GM19395 (cell line): ENCODE results near the gene FBXO45.
"Not testable (repeated sequence)": the region's sequence is repeated elsewhere in the genome, so short reads cannot be mapped to it uniquely, and the experiment has no call there.

Experiments
- ATAC-seq: cut with Tn5 transposase; IDR thresholded peaks from one replicate; pipeline ENCODE4 v1.9.1; 2021; ENCODE audit warnings: mild to moderate bottlenecking, moderate library complexity; ENCODE audit not compliant: unreplicated experiment

FBXO45 gene

GRCh38 chr3:196555295-196555694, 13.2 kb upstream of the FBXO45 start:
- no peak for ATAC-seq

DNA sequence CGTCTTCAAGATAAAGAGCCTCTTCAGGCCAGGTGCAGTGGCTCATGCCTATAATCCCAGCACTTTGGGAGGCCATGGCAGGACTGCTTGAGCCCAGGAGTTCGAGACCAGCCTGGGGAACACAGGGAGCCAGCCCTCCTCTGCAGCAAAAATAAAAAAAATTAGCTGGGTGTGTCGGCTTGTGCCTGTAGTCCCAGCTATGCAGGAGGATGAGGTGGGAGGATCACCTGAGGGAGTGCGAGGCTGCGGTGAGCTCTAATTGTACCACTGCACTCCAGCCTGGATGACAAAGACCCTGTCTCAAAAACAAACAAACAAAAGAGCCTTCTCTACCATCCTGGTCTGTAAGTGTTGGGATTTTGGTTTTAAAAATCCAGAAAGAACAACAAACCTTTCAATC, 11.2 kb upstream of the FBXO45 start:
- ATAC-seq = no peak

DNA sequence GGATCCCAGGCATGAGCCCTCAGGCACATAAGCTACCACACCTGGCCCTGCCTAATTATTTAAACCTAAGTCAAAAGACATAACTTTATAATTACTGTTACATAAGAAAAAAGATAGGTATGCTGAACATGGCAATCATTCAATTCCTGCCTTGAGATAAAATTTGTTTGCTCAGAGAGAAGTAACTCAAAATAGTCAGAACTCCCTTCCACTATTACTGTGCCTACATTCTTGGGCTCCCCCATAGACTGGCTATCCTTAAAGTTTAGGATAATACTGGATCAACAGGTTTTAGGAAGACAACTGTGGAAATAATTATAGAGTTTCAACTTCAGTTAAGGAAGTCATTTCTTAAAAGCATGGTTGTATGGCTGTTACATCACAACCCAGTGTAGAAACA, 10.0 kb upstream of the FBXO45 start:
- no peak for ATAC-seq

DNA sequence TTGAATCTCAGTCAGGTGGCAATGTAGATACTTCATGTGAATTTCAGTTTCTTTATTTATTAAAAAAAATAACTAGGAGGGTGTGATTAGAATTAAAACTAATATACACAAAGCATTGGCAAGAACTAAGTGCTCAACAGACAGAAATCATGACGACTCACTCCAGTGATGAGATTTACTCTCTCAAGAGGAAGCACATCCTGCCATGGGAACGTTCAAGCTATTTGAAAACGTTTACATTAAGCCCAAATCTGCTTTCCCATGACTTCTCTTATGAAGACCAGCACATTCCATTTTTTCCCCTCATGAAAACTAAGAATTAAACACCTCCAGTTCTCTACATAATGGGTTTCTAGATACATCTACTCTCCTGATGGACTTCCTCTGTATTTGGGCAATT, 8.6 kb upstream of the FBXO45 start:
- no peak for ATAC-seq

DNA sequence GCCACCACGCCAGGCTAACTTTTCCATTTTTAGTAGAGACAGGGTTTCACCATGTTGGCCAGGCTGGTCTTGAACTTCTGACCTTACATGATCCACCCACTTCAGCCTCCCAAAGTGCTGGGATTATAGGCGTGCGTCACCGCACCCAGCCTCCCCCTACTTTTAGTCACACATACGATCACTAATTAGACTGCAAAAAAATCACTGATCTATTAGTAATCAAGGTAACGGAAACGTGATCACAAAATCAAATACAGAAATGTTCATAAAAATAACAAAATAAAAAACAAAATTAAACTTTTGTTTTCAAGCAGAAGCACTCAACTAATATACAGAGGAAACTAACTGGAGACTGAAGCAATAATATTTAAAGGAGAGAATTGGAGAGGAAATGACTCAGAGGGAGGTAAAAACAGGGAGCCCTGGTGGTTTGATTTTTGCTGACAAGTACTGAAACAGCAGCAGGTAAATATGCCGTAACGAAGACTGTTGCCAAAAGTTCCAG, 4.7 kb upstream of the FBXO45 start:
- ATAC-seq = no peak

GRCh38 chr3:196569003-196569516, 600 bp downstream of the FBXO45 start:
- ATAC-seq = peak; percentile 54

DNA sequence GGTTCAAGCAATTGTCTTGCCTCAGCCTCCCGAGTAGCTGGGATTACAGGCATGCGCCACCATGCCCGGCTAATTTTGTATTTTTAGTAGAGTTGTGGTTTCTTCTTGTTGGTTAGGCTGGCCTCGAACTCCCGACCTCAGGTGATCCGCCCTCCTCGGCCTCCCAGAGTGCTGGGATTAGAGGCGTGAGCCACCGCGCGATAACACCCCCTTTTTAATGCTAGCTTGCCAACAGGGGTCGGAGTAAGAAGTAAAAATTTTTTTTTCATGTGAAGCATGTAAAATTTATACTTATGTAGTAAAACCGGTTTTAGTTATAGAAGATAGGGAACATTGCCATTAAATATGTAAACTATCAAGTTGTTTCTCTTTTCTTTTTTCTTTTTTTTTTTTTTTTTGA, 1.9 kb downstream of the FBXO45 start:
- ATAC-seq = not testable (repeated sequence)

GRCh38 chr3:196572389-196572788, 3.9 kb downstream of the FBXO45 start:
- no peak for ATAC-seq

DNA sequence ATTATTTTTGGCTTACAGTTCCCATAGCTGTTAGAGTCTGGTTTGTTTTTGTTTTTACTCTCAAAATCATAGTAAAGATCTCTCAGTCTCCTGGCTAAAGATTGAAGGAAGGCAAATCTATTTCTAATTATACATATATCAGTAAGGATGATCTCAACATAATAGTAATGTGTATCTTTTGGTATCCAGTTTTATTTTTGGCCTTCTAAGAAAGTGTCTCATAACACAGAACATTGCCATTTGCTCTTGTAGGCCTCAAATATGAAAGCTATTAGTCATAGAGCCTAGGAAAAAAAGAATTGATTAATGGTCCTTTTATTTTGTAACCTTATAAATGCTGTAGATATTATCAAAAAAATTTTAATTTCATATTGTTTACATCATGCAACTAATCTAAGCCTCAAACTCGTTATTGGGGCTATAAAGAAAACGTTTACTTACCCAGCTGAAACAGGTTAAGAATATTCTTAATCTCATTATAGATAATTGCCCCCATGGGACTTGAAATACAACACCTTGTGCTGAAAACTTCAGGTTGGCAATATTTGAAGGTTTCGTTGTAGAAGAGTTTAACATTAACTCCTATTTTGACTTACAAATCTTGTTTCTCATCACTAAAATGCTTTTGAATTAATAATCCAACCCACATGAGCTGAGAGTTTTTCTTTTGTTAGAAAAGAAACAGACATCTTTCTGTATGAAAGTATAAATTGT, 16.7 kb downstream of the FBXO45 start:
- no peak for ATAC-seq

- no peak for ATAC-seq
Observed at GRCh38 chr3:196590279-196590678, 21.8 kb downstream of the FBXO45 start.

GRCh38 chr3:196596355-196596754, 27.9 kb downstream of the FBXO45 start:
- no peak for ATAC-seq

- ATAC-seq = not testable (repeated sequence)
Observed at GRCh38 chr3:196597971-196598733, 29.7 kb downstream of the FBXO45 start.

GRCh38 chr3:196599734-196600128, 31.3 kb downstream of the FBXO45 start:
- ATAC-seq = no peak

DNA sequence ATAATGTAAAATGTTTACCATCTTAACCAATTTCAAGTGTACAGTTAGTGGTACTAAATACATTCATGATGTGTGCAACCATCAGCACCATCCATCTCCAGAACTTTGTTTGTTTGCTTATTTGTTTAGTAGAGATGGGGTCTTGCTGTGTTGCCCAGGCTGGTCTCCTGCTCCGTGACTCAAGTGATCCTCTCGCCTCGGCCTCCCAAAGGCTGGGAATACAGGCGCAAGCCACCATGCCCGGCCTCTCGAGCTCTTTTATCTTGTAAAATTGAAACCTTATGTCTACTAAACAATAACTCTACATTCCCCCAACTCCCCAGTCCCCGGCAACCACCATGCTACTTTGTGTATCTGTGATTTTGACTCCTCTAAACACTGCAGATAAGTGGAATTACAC, 31.9 kb downstream of the FBXO45 start:
- no peak for ATAC-seq

GRCh38 chr3:196602673-196603072, 34.2 kb downstream of the FBXO45 start:
- no peak for ATAC-seq

- ATAC-seq = no peak
Observed at GRCh38 chr3:196603683-196604082, 35.2 kb downstream of the FBXO45 start.

- ATAC-seq = no peak
Observed at GRCh38 chr3:196604548-196604947, 36.1 kb downstream of the FBXO45 start.

DNA sequence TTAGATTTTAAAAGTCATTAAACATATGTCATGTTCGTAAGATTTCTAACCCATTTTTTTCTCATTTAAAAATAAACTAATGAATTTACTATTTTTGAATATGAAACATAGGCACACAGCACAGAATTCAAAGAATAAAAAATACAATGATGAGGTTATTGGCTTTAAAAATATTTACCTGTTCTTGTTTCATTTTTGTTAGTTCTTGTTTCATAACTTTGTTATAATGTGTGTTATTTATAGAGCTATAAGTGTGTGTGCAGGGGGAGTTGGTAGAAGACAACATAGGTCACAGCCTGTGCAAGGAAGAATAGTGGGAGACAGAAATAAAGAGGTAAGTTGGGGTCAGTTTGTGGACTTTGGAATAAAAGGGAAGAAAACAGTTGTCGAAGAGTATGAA, 40.2 kb downstream of the FBXO45 start:
- no peak for ATAC-seq

DNA sequence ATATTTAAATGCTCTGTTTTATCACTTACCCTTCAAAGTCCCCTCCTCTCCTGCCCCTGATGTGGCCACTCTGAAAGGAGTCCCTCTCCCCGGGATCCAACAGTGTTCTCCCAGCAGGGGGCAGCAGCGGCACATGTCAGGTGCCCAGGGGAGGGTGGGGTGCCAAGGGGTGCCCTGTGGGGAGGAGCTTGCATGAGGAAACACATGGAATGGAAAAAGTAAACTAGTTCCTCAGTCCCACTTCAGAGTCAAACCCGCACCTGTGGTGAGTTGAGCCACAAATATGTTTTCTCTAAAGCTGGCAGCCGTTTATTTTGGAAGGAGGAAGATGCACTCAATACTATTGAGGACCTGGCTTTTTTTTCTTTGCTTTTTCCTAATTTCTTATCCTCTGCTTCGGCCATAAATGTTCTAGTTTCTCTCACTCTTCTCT, 40.9 kb downstream of the FBXO45 start:
- peak; percentile 82 for ATAC-seq

DNA sequence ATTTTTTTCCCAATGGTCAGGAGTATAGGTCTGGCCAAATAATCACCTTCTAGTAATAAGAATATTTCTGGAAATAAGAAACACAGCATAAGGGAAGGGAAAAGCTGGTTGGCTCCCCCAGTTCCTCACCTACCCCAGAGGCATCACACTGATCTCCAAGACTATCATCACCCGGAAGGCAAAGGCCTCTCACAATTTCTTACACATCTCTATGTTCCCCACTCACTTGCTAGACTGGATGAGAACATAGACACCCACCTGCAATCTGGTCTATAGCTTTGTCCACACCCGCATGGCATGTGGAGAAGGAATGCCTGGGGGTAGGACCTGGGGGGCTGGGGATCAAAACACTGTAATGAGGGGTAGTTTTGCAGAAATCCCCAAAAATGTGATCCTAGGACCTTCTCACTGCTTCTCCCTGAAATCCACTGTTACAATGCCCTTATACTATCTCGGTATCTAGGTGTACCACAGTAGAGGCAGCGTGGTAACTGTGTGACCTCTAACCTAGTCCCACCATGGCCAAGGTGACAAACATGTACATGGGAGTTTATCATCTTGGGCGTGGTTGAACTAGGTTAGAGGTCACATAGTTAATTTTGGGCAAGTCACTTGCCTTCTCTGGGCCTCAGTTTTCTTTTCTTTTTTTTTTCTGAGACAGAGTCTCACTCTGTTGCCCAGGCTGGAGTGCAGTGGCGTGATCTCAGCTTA, 41.5 kb downstream of the FBXO45 start:
- ATAC-seq = no peak

GRCh38 chr3:196611761-196612483, 43.5 kb downstream of the FBXO45 start:
- no peak for ATAC-seq
